NCI-H774 (cell line): ENCODE results near the gene ARHGDIG.
A peak's percentile ranks its signal among the peaks of the same experiment; 100 is the strongest.
"Not testable (repeated sequence)": the region's sequence is repeated elsewhere in the genome, so short reads cannot be mapped to it uniquely, and the experiment has no call there.

Experiments
- DNase-seq: peaks from one replicate; lab custom pipeline; 2025; lab: John Stamatoyannopoulos, UW

Gene ARHGDIG

DNA sequence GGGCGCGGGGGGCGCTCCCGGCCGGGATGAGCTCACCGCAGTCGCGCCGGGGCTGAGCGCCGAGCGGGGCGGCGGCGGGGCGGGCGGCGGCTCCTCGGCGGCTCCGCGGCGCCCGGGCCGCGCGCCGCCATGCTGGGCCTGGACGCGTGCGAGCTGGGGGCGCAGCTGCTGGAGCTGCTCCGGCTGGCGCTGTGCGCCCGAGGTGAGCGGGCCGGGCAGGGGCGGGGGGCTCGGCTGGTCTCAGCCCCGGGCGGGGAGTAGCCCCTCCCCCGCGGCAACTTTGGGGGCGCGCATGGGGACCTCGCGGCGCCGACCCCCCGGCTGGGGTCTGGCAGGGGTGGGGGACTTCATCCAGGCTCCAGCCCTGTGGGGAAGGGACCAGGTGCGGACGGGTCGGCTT lies at the start of gene ARHGDIG:
Gene ARHGDIG, plus strand, starts transcription at position 40 of the 400 bp plus-strand sequence. Its CDS starts 90 bp downstream, at position 130.
- DNase-seq: no peak

DNA sequence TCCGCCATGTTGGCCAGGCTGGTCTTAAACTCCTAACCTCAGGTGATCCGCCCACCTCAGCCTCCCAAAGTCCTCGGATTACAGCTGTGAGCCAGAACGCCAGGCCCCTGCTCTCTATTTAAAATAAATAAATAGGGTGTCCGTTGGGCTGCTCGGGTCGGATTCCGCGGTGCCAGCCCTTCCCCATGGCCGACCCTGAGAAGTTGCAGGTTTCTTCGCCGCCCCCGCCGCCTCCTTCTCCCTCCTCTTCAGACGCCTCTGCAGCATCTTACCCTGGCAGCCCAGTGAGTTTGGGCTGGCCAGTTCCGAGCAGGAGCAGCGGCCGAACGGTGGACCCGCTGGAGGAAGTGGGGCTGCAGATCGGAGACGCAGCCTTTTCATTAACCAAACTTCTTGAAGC lies 49.4 kb upstream of the ARHGDIG start:
- no peak for DNase-seq

DNA sequence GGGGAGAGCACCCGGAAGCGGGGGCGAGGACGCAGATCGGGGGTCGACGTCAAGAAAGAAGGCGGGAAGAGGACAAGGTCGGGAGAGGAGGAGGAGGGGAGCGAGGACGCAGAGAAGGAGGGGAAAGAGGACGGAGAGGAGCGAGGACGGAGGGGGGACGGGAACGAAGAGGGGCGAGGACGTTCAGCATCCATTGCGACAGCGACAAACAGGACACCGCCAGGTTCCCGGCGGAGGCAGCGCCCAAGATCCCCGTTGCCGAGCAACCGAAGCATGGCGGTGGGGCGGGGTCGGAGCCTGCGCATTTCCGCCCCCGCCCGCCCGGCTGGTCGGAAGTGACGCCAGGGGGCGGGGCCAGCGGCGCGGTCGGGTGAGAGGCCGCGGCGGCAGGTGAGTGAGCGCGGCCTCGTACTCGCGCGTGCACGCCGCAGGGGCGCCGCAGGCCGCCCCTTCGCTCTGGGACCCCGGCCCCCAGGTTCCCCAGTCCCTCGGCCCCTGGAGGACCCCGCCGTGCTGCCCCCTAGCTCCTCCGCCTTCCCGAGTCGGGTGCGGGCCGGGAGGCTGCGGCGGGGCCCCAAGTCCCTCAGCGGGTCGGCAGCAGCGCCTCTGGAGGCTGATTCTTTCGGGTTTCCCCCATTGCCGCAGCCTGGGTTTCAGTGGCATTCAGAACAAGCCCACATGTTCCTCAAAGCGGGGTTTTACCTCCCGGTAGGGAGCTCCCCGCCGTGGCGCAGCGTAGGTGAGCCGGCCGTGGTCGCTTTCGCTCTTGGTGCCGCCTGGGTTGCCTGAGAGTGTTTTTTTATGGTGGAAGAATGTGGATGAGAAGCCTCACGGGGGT lies 45.7 kb upstream of the ARHGDIG start, which contains the start of gene FAM234A:
Gene FAM234A, plus strand, starts transcription at position 354 of the 838 bp plus-strand sequence. CDS start 19,593 bp downstream, outside the sequence.
- peak; percentile 87 for DNase-seq

- DNase-seq: no peak
These were observed 40.5 kb upstream of the ARHGDIG start for GRCh38 chr16:239948-240277.

GRCh38 chr16:240559-240958 lies 39.8 kb upstream of the ARHGDIG start:
- DNase-seq: no peak

DNA sequence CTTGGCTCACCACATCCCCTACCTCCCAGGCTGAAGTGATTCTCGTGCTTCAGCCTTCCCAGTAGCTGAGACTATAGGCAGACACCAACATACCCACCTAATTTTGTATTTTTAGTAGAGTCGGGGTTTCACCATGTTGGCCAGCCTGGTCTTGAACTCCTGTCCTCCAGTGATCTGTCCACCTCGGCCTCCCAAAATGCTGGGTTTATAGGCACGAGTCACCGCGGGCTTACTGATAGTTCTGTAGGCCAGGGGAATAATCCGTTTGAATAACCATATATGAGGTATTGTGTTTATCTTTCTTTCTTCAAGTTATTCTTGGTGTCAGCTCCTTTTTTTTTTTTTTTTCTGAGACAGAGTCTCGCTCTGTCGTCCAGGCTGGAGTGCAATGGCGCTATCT lies 38.1 kb upstream of the ARHGDIG start:
- no peak for DNase-seq

- DNase-seq: no peak
These were observed 37.0 kb upstream of the ARHGDIG start for GRCh38 chr16:243348-243747.

GRCh38 chr16:245105-245504 lies 35.3 kb upstream of the ARHGDIG start:
- DNase-seq: no peak

- no peak for DNase-seq
These were observed 33.4 kb upstream of the ARHGDIG start for GRCh38 chr16:247027-247426.

DNA sequence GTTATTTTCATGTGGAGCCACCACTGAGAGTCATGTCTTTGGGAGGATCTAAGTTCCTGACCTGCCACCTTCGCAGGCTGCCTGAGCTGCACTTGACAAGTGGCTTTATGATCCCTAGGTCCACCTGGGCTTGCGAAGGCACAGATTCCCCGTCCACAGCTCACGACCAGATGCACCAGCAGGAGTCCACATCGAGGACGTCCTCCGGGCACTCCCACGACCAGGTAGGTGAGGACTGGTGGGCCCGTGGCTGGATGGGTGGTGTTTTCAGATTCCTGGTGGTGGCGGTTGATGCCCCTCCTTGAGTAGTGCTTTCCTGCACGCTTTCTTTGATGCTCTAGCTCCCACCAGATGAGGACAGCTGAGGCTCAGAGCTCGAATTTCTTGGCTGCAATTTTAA lies 31.0 kb upstream of the ARHGDIG start:
- DNase-seq: no peak

- DNase-seq: no peak
These were observed 27.7 kb upstream of the ARHGDIG start for GRCh38 chr16:252366-253337.

DNA sequence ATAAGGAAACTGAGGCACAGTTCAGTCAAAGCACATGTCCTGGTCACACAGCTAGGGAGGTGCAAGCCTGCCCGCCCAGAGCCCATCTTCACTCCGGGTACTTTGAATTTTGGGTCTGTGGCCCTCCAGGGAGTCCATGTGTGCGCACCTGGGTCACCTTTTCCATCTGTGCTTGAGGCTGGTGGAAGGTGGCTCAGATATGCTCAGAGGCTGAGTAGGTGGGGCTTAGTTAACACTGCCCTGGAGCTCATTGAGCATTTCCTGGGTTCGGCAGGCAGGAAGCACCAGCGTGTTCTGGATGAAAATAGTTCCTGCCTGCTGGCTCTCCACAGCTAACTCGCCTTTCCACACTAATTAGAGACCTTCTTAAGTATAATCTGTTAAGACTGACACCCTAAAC lies 26.6 kb upstream of the ARHGDIG start:
- no peak for DNase-seq

- DNase-seq: no peak
These were observed 25.9 kb upstream of the ARHGDIG start for GRCh38 chr16:254461-254860.

DNA sequence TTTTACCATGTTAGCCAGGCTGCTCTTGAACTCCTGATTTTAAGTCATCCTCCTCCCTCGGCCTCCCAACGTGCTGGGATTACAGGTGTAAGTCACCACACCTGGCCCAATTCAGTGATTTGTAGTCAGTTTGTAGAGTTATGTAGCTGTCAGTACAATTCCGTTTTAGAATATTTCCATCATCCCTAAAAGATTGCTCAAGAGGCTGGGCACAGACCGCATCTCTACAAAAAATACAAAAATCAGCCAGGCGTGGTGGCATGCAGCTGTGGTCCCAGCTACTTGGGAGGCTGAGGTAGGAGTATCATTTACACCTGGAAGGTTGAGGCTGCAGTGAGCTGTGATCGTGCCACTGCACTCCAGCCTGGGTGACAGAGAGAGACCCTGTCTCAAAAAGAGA lies 25.2 kb upstream of the ARHGDIG start:
- no peak for DNase-seq

- not testable (repeated sequence) for DNase-seq
These were observed 22.3 kb upstream of the ARHGDIG start for GRCh38 chr16:258091-258490.

GRCh38 chr16:259226-259625 lies 21.2 kb upstream of the ARHGDIG start:
- DNase-seq: no peak

DNA sequence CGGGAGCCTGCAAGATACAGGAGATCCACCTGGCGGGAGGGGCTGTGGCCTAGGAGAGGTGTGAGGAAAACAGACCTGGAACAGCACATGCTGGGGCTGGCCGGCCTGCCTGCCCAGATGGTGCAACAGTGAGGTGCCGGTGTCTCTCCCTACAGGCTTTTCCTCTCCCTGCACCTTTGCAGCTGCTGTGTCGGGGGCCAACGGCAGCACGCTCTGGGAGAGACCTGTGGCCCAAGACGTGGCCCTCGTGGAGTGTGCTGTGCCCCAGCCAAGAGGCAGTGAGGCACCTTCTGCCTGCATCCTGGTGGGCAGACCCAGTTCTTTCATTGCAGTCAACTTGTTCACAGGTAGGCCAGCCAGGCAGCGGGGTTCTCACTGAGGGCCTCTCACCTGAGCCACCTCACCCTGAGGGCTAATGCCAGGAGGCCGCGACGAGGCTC lies 20.6 kb upstream of the ARHGDIG start:
- DNase-seq: no peak

- no peak for DNase-seq
These were observed 20.1 kb upstream of the ARHGDIG start for GRCh38 chr16:260326-260725.

DNA sequence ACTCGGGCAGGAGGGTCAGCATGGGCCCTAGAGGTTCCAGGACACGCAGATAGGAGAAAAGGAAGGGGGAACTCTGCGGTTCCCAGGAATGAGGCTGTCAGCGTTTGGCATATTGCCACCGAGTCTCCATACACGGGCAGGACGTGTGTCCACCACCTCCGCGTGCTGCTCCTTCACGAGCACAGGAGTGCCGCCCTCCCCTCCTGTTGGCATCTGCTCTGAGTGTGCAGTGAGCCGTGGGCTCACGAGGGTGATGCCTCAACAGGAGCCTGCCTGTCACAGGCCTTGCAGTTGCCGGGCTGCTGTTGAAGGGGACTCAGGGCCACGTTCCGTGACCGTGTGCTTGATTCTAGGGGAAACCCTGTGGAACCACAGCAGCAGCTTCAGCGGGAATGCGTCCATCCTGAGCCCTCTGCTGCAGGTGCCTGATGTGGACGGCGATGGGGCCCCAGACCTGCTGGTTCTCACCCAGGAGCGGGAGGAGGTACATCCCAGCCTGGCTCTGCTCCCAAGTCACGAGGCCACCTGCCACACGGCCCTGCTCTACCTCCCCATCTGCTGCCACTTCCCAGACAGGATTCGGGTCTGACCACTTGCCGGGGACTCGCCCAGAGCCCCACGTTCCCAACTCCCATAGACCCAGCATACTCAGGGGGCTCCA lies 19.2 kb upstream of the ARHGDIG start:
- DNase-seq: no peak

GRCh38 chr16:262121-262745 lies 18.2 kb upstream of the ARHGDIG start:
- no peak for DNase-seq

GRCh38 chr16:263182-263774 lies 17.1 kb upstream of the ARHGDIG start:
- no peak for DNase-seq
